Brain microvascular endothelial cell (primary cell): Measurements from ENCODE around the gene DBF4B.
"Not testable (repeated sequence)": the region's sequence is repeated elsewhere in the genome, so short reads cannot be mapped to it uniquely, and the experiment has no call there.

ENCODE experiments used
- DNase-seq: peaks from one replicate; pipeline ENCODE4 v3.0.0-alpha.2; 2020
- H3K27ac ChIP-seq: fragments of 250-450 bp; sonication (Bioruptor Pico); 2 replicates; pipeline ENCODE4 v1.5.1; 2020; ENCODE audit warnings: mild to moderate bottlenecking, moderate library complexity
- H3K27me3 ChIP-seq: fragments of 250-450 bp; sonication (Bioruptor Pico); replicated peaks from 2 replicates; pipeline ENCODE4 v1.5.1; 2020; ENCODE audit warnings: mild to moderate bottlenecking
- H3K36me3 ChIP-seq: fragments of 250-450 bp; sonication (Bioruptor Pico); replicated peaks from 2 replicates; pipeline ENCODE4 v1.5.1; 2020; ENCODE audit warnings: mild to moderate bottlenecking
- H3K4me3 ChIP-seq: 2 replicates; pipeline ENCODE4 v1.5.1; 2011; ENCODE audit warnings: low read depth, mild to moderate bottlenecking, control low read depth, low read length, moderate library complexity
- in situ Hi-C: cut with HindIII; loops from 2 replicates; pipeline ENCODE4 v1.10.0; 2017; ENCODE audit warnings: low sequenced_read_pairs, low pct_ligation_motif_present
- TF ChIP-seq, protein P1 (sequence below): IDR thresholded peaks from 2 replicates; pipeline ENCODE4 v1.5.1; 2011; ENCODE audit warnings: low read depth, mild to moderate bottlenecking, moderate library complexity, low read length, control low read depth, inconsistent platforms; ENCODE audit errors: missing control alignments

The DBF4B gene

DNA sequence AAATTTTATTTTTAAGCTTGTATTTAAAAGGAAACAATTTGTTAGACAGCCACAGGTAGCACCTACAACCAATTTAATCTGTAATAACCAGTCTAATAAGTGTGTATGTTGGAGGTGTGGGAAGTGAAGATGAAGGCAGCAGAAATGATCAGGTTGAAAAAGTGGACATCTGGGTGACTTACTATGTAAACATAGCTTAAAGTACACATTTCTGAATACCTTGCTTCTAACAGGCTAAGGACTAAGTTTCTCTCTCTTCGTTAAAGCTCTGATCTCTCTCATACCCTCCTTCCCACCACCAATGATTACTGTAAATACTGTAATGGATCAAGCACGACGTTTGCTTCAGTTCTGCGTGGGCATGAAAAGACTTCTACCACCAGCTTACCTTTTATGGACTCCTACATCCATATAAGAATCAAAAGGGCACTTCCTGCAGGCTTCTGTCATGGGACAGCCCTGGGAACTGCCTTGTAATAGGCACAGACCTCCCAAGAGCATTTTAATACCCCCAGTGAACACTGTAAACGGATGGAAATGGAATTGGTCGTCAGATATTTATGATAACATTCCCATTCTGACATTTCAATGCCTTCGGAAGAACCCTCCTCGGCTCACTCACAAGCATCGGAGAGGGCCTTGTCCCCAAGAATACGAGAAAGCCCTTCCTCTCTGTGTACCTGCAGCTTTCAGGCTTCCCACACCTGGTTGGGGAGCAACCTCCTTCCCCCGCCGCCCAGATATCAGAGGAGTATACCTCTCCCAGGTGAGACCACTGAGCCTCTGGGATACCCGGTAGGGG, 19.6 kb upstream of the DBF4B start:
- Histone ChIP-seq H3K27ac (peak overlapping the region; percentile 80), H3K4me3 (peak overlapping the region; percentile 97), H3K36me3 (peaks cover under 1% of the 10 kb centered on the region), H3K27me3 (no peaks in the 10 kb centered on the region)
- no peak for DNase-seq
- in situ Hi-C loops, result no loop called here
- TF ChIP-seq, protein P1, sequence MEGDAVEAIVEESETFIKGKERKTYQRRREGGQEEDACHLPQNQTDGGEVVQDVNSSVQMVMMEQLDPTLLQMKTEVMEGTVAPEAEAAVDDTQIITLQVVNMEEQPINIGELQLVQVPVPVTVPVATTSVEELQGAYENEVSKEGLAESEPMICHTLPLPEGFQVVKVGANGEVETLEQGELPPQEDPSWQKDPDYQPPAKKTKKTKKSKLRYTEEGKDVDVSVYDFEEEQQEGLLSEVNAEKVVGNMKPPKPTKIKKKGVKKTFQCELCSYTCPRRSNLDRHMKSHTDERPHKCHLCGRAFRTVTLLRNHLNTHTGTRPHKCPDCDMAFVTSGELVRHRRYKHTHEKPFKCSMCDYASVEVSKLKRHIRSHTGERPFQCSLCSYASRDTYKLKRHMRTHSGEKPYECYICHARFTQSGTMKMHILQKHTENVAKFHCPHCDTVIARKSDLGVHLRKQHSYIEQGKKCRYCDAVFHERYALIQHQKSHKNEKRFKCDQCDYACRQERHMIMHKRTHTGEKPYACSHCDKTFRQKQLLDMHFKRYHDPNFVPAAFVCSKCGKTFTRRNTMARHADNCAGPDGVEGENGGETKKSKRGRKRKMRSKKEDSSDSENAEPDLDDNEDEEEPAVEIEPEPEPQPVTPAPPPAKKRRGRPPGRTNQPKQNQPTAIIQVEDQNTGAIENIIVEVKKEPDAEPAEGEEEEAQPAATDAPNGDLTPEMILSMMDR, result no peak

- peak; percentile 91 for DNase-seq
- TF ChIP-seq, protein P1, result no peak
- Histone ChIP-seq H3K27me3 (no peaks in the 10 kb centered on the region), H3K27ac (peak within 1 kb of the TSS; percentile 80), H3K4me3 (peak within 1 kb of the TSS; percentile 97), H3K36me3 (no peaks in the 10 kb centered on the region)
- in situ Hi-C loops, result no loop called here
These were observed 18.8 kb upstream of the DBF4B start, which contains the start of gene CCDC43 for GRCh38 chr17:44689477-44690217. CCDC43 (minus strand) TSS chr17:44689776; CDS start chr17:44689753, 23 bp downstream.

GRCh38 chr17:44690746-44691306, 17.6 kb upstream of the DBF4B start:
- TF ChIP-seq, protein P1, result peak; percentile 14
- in situ Hi-C loops, H3K27ac ChIP-seq, H3K4me3 ChIP-seq, DNase-seq, H3K27me3 ChIP-seq, H3K36me3 ChIP-seq: not testable (repeated sequence)

DNA sequence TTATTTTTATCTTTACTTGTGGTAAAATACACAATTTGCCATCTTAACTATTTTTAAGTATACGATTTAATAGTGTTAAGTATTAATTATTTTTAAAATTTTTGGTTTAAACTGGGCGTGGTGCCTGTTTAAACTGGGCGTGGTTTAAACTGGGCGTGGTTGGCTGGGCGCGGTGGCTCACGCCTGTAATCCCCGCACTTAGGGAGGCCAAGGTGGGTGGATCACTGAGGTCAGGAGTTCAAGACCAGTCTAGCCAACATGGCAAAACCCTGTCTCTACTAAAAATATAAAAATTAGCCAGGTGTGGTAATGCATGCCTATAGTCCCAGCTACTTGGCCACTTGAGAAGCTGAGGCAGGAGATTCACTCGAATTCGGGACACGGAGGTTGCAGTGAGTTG, 14.9 kb upstream of the DBF4B start:
- no peaks in the 10 kb centered on the region for H3K27me3 ChIP-seq
- no peak overlapping the region for H3K27ac ChIP-seq
- TF ChIP-seq, protein P1, result no peak
- no peak for DNase-seq
- in situ Hi-C loops, result no loop called here
- no peak overlapping the region for H3K4me3 ChIP-seq
- H3K36me3 ChIP-seq, result no peaks in the 10 kb centered on the region

GRCh38 chr17:44700288-44700687, 8.2 kb upstream of the DBF4B start:
- DNase-seq, H3K36me3 ChIP-seq, H3K4me3 ChIP-seq, H3K27ac ChIP-seq, in situ Hi-C loops, H3K27me3 ChIP-seq: not testable (repeated sequence)
